ENCODE measurements around the gene FOSL1. TPM values are rescaled to one million over a fixed set of nuclear protein-coding genes. Genes with fewer than 3 reads are reported as not detected.

Gene FOSL1
- total and polyA plus RNA-seq, 2 of the 13 experiments (the other 11 are each of a cell fraction or from before 2014, with no cell fraction given) = 4.0 to 4.1 TPM

GRCh38 chr11:65890324-65891218, 9.6 kb downstream of the FOSL1 start, which contains the start of gene CCDC85B (continued):
- TF ChIP-seq ZNF598 (CRISPR knock-in tag; IDR thresholded peaks at IDR 0.05; ENCODE audit: borderline replicate concordance) = no peak
- TF ChIP-seq HNRNPL (IDR thresholded peaks at IDR 0.05; ENCODE audit: low read depth, low read length) = peak; percentile 41; the same call in 1 of the 2 replicates
- TF ChIP-seq FOXC1 (CRISPR knock-in tag; IDR thresholded peaks at IDR 0.05; ENCODE audit: borderline replicate concordance) = peak; percentile 75; the same call in 1 of the 2 replicates
- TF ChIP-seq IKZF1 (IDR thresholded peaks at IDR 0.05) = no peak
- peak; percentile 78; the same call in 1 of the 2 replicates for TF ChIP-seq ZNF558 (CRISPR knock-in tag; IDR thresholded peaks at IDR 0.05; ENCODE audit: borderline replicate concordance)
- TF ChIP-seq ZNF234 (CRISPR knock-in tag; conservative IDR thresholded peaks at IDR 0.05) = no peak
- no peak for TF ChIP-seq KLF15 (CRISPR knock-in tag; IDR thresholded peaks at IDR 0.05; ENCODE audit: borderline replicate concordance)
- no peak for TF ChIP-seq NONO (IDR thresholded peaks at IDR 0.05)
- TF ChIP-seq NONO (CRISPR knock-in tag; conservative IDR thresholded peaks at IDR 0.05) = peak; percentile 87
- TF ChIP-seq JARID2 (CRISPR knock-in tag; IDR thresholded peaks at IDR 0.05; ENCODE audit: insufficient replicate concordance) = no peak
- TF ChIP-seq AKNA (CRISPR knock-in tag; IDR thresholded peaks at IDR 0.05; ENCODE audit: borderline replicate concordance) = no peak
- no peak for TF ChIP-seq MLLT10 (CRISPR knock-in tag; IDR thresholded peaks at IDR 0.05)
- no peak for TF ChIP-seq ZKSCAN1 (IDR thresholded peaks at IDR 0.05; ENCODE audit: low read length)
- no peak for TF ChIP-seq ZBTB10 (CRISPR knock-in tag; IDR thresholded peaks at IDR 0.05; ENCODE audit: borderline replicate concordance)
- peak; percentile 87 for TF ChIP-seq SAP130 (CRISPR knock-in tag; IDR thresholded peaks at IDR 0.05; ENCODE audit: low read depth)
- TF ChIP-seq TAF15 (IDR thresholded peaks at IDR 0.05; ENCODE audit: low read depth, low read length, poor library complexity, severe bottlenecking) = no peak
- peak; percentile 85; the same call in 1 of the 2 replicates for TF ChIP-seq ZNF766 (CRISPR knock-in tag; IDR thresholded peaks at IDR 0.05; ENCODE audit: borderline replicate concordance)
- TF ChIP-seq ZNF33B (CRISPR knock-in tag; IDR thresholded peaks at IDR 0.05) = no peak
- TF ChIP-seq FOXA1 (IDR thresholded peaks at IDR 0.05) = no peak
- TF ChIP-seq FOXA1 (CRISPR knock-in tag; IDR thresholded peaks at IDR 0.05) = no peak
- TF ChIP-seq ZNF543 (CRISPR knock-in tag; IDR thresholded peaks at IDR 0.05) = no peak
- no peak for TF ChIP-seq ZNF546 (CRISPR knock-in tag; conservative IDR thresholded peaks at IDR 0.05)
- TF ChIP-seq MEIS2 (CRISPR knock-in tag; IDR thresholded peaks at IDR 0.05) = peak; percentile 93
- 0 out of 2 replicates have a peak, but pooled peaks have one; percentile 72 for TF ChIP-seq TSC22D2 (CRISPR knock-in tag; IDR thresholded peaks at IDR 0.05; ENCODE audit: borderline replicate concordance)
